Prostate gland (tissue), 1 donor: ENCODE measurements around the gene ATP6V0A4.

Experiments used
- POLR2A ChIP-seq: fragments of 450-650 bp; IDR thresholded peaks from one replicate; pipeline ENCODE4 v1.6.1; 2016; ENCODE audit warnings: antibody characterized with exemption, mild to moderate bottlenecking
- POLR2AphosphoS5 ChIP-seq: sonication (generic); formaldehyde crosslinking; IDR thresholded peaks from one replicate; pipeline ENCODE4 v1.6.1; 2017; ENCODE audit warnings: antibody characterized with exemption

DNA sequence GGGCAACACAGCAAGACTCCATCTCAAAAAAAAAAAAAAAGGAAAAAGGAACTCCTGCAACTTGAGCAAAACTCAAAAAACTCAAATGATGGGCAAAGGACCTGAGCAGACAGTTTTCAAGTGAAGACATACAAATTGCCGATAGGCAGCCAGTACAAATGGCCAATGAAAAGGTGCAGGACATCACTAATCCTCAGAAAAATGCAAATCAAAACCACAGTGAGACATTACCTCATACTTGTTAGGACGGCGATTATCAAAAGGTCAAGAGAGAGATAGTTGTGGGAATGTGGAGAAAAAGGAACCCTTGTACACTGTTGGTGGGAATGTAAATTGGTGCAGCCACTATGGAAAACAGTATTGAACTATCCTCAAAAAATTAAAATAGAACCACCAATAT is 113.7 kb downstream of the ATP6V0A4 start:
- TF ChIP-seq POLR2AphosphoS5 (no peak), POLR2A (no peak)
